DND-41 (cell line): ENCODE measurements around the gene MVK.

Experiments used
- ATAC-seq: fragments of 200-7000 bp; cut with Tn5 transposase; 3 replicates; pipeline ENCODE4 v1.9.1; 2021; ENCODE audit warnings: low read depth; ENCODE audit not compliant: insufficient read depth
- DNase-seq: peaks from one replicate; pipeline ENCODE4 v3.0.0-alpha.2; 2020
- H2AFZ ChIP-seq: 2 replicates; pipeline ENCODE4 v1.6.0; 2012; ENCODE audit warnings: low read depth, low read length
- H3K27ac ChIP-seq: 2 replicates; pipeline ENCODE4 v1.5.1; 2012; ENCODE audit warnings: low read length, inconsistent platforms
- H3K27me3 ChIP-seq: fragments of 200-600 bp; sonication (generic); 2 replicates; pipeline ENCODE4 v1.6.0; 2012; ENCODE audit warnings: low read length, mild to moderate bottlenecking, inconsistent platforms; ENCODE audit not compliant: insufficient read depth, poor library complexity
- H3K36me3 ChIP-seq: 2 replicates; pipeline ENCODE4 v1.5.1; 2012; ENCODE audit warnings: low read length, inconsistent platforms; ENCODE audit not compliant: insufficient read depth
- H3K4me1 ChIP-seq: 2 replicates; pipeline ENCODE4 v1.5.1; 2012; ENCODE audit warnings: mild to moderate bottlenecking, low read length; ENCODE audit not compliant: insufficient read depth
- H3K4me2 ChIP-seq: 2 replicates; pipeline ENCODE4 v1.6.0; 2012; ENCODE audit warnings: mild to moderate bottlenecking, moderate library complexity, low read length, inconsistent platforms; ENCODE audit not compliant: insufficient read depth
- H3K4me3 ChIP-seq, 2 experiments: fragments of 200-600 bp in 1 of 2; shearing (Covaris generic) in 1 of 2; 2 replicates each; pipeline ENCODE4 v1.5.1; 2012 to 2016; ENCODE audit warnings: inconsistent platforms in 2 of 2, low read length in 2 of 2, mild to moderate bottlenecking in 2 of 2, low read depth in 1 of 2, moderate library complexity in 1 of 2
- H3K79me2 ChIP-seq: 2 replicates; pipeline ENCODE4 v1.6.0; 2012; ENCODE audit warnings: low read length, inconsistent platforms; ENCODE audit not compliant: insufficient read depth
- H3K9ac ChIP-seq: 2 replicates; pipeline ENCODE4 v1.6.0; 2012; ENCODE audit warnings: low read depth, mild to moderate bottlenecking, inconsistent platforms, low read length, moderate library complexity
- H3K9me3 ChIP-seq: 2 replicates; pipeline ENCODE4 v1.5.1; 2012; ENCODE audit warnings: low read length, moderate library complexity, mild to moderate bottlenecking, inconsistent platforms; ENCODE audit not compliant: insufficient read depth, severe bottlenecking
- H4K20me1 ChIP-seq: 2 replicates; pipeline ENCODE4 v1.6.0; 2012; ENCODE audit warnings: low read length; ENCODE audit not compliant: insufficient read depth
- CTCF ChIP-seq: IDR thresholded peaks from 2 replicates; pipeline ENCODE4 v1.5.1; 2012; ENCODE audit warnings: borderline replicate concordance, low read length, moderate library complexity, mild to moderate bottlenecking; ENCODE audit not compliant: poor library complexity, severe bottlenecking; ENCODE audit errors: extremely low read depth
- EZH2 ChIP-seq: IDR thresholded peaks from 3 replicates; pipeline ENCODE4 v1.6.1; 2012; ENCODE audit warnings: borderline replicate concordance, low read depth, mild to moderate bottlenecking, moderate library complexity, low read length, inconsistent platforms; ENCODE audit not compliant: severe bottlenecking

MVK gene

GRCh38 chr12:109549613-109550270 lies 23.9 kb upstream of the MVK start:
- DNase-seq: no peak
- H3K4me2 ChIP-seq: no peak overlapping the region

GRCh38 chr12:109550281-109550680 lies 23.3 kb upstream of the MVK start:
- no peak overlapping the region for H3K27ac ChIP-seq
- DNase-seq: no peak
- H3K4me3 ChIP-seq: no peak overlapping the region
- H3K9me3 ChIP-seq: no peaks in the 10 kb centered on the region
- peaks cover 6% of the 10 kb centered on the region for H3K27me3 ChIP-seq
- no peaks in the 10 kb centered on the region; the same call in 1 of the 2 replicates for H4K20me1 ChIP-seq
- H3K9ac ChIP-seq: no peak overlapping the region
- no peaks in the 10 kb centered on the region for H3K36me3 ChIP-seq
- H2AFZ ChIP-seq: no peak overlapping the region
- ATAC-seq: no peak
- TF ChIP-seq CTCF (no peak), EZH2 (no peak)
- H3K79me2 ChIP-seq: no peaks in the 10 kb centered on the region
- no peak overlapping the region for H3K4me2 ChIP-seq
- no peaks in the 10 kb centered on the region for H3K4me1 ChIP-seq

More at GRCh38 chr12:109549613-109550270, 23.9 kb upstream of the MVK start:
- Histone ChIP-seq H3K9me3 (no peaks in the 10 kb centered on the region), H2AFZ (no peak overlapping the region), H3K4me1 (no peaks in the 10 kb centered on the region), H3K79me2 (no peaks in the 10 kb centered on the region), H3K27ac (no peak overlapping the region), H3K9ac (no peak overlapping the region), H3K36me3 (no peaks in the 10 kb centered on the region), H4K20me1 (no peaks in the 10 kb centered on the region; the same call in 1 of the 2 replicates), H3K27me3 (peaks cover 6% of the 10 kb centered on the region), H3K4me3 (no peak overlapping the region)
- no peak for ATAC-seq
- TF ChIP-seq EZH2: no peak
- no peak for TF ChIP-seq CTCF

GRCh38 chr12:109551108-109551507 lies 22.5 kb upstream of the MVK start:
- Histone ChIP-seq H3K9ac (no peak overlapping the region), H3K9me3 (no peaks in the 10 kb centered on the region), H3K4me1 (no peaks in the 10 kb centered on the region), H4K20me1 (no peaks in the 10 kb centered on the region; the same call in 1 of the 2 replicates), H2AFZ (no peak overlapping the region), H3K27ac (no peak overlapping the region), H3K36me3 (no peaks in the 10 kb centered on the region), H3K79me2 (no peaks in the 10 kb centered on the region), H3K4me3 (no peak overlapping the region), H3K4me2 (no peak overlapping the region), H3K27me3 (peaks cover 6% of the 10 kb centered on the region)
- TF ChIP-seq EZH2 (no peak), CTCF (no peak)
- no peak for DNase-seq
- ATAC-seq: no peak

- Histone ChIP-seq H3K79me2 (no peaks in the 10 kb centered on the region), H3K9me3 (no peaks in the 10 kb centered on the region), H3K36me3 (no peaks in the 10 kb centered on the region), H3K27me3 (peaks cover 6% of the 10 kb centered on the region), H3K4me1 (no peaks in the 10 kb centered on the region), H3K27ac (no peak overlapping the region), H3K4me3 (no peak overlapping the region), H4K20me1 (peaks cover 4% of the 10 kb centered on the region), H2AFZ (no peak overlapping the region), H3K4me2 (no peak overlapping the region), H3K9ac (no peak overlapping the region)
- TF ChIP-seq EZH2 (no peak), CTCF (no peak)
- ATAC-seq: no peak
- DNase-seq: no peak
These were observed 20.6 kb upstream of the MVK start for GRCh38 chr12:109552971-109553370.
